HG03097 (cell line): ENCODE measurements around the gene SAG.
A peak's percentile ranks its signal among the peaks of the same experiment; 100 is the strongest.

Experiments
- ATAC-seq: cut with Tn5 transposase; IDR thresholded peaks from one replicate; pipeline ENCODE4 v1.9.1; 2021; ENCODE audit not compliant: unreplicated experiment, low FRiP score

The SAG gene

DNA sequence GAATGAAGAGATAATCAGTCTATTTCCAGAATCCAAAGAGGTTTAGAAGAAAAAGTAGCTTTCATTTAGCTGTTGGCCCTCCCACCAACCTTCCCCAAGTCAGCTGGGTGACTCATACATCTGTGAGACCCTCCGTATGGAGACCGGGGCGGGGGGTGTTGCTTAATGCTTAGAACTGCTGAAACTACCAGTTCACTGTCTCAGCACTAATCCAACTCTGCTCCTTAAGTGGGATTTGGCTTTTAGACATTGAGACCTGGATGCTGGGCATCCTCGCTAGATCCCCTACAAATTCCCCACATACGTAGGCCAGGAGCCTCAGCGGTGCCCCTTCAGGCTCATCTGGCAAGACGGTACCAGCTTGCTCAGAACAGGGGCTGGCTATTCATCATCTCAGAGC, at the start of gene SAG:
Gene SAG, plus strand, starts transcription at position 252 of the 400 bp plus-strand sequence. CDS start 1,374 bp downstream, outside the sequence.
- no peak for ATAC-seq

DNA sequence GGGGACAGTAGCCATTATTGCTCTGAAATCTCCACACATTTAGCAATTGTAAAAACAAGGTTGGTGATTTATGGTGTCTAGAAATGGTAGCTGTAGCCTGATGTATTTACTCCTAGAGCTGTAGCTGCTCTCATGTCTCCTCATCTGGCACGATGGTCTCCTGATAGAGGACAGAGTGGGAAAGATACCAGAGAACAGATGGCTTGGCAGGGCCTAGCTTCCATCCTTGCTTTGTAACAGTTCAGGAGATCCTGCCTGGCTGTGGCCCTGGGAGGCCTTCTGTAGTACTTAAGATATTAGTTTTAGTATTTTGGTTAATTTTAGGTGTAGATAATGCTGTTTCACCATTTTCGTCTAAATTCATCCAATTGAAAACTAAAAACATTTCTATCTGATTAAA, 49.4 kb upstream of the SAG start:
- no peak for ATAC-seq

DNA sequence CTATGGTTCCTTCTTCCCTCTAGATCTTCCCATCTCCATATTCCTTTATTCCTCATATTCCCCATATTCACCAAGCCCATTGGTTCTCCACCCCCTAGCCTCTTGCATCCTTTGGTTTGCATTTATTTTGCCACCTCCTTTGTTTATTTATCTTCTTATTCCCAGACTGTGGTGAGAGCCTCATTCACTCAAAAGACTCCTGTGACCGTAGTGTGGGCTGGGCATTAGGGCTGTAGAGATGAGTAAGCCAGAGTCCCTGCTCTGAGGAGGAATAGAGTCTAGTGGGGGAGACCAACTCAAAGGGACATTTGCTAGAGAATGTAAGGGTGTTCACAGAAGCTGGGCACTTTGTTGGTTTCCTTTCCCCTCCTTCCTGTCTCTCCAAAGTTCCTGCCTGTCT, 47.9 kb upstream of the SAG start:
- no peak for ATAC-seq

DNA sequence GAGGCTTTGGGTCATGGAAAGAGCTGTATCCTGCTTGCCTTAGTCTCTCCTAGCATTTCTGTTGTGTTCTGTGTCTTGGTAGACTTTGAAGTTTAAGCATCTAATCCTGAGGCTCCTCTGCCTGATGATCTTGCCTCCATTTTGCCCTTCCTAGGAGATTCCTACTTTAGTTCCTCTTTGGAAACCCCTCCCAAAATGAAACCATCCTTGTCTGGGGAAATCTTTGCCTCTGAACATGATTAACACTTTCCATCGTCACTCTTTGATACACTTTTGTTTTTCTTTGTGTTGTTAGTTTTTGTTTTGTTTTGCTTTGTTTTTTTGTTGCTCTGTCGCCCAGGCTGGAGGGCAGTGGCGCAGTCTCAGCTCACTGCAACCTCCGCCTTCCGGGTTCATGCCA, 47.0 kb upstream of the SAG start:
- ATAC-seq = no peak

DNA sequence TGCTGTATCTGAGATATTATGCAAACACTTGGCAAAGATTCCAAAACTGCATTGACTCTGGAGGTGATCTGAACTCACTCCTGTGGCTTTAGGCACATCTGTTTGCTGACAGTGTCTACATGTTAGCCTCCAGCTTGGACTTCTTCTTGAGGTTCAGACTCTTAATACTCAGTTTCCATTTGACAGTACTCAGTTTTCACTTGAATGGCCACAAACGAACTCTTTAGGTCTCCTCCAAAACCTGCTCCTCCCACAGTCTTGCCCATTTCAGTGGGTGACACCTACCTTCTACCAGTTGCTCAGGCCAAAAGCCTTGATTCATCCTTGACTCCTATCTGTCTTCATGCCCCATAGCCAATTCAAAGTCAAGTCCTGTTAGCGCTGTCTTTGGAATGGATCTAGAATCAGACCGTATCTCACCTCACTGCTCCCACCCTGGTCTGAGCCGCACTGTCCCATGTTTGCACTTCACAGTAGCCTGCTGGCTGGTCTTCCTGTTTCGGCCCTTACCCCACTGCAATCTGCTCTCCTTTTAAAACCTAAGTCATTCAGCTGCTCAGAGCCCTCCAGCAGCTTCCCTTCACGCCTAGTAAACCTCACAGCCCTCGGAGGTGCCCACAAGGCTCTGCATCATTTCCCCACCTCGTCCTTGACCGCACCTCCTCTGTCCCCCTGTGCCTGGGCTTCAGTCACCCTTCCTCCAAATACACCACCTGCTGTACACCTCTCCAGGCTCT, 45.6 kb upstream of the SAG start:
- ATAC-seq = no peak

DNA sequence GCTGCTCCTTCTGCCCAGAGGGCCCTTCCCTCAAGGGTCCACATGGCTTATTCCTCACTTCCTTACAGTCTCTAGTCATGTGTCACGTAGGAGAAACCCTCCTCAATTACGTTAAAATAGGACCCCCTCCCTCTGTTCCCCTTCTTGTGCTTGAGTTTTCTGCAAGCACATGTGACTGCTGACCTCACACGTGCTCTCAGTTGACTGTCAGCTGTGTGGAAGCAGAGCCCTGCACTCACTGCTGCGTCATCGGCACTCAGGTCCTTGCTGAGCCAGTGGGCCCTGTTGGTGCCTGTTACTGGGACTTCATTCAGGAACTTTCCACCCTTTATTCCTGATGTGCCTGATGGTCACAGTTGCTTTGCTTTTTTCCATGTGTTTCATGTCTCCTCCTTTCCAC, 45.1 kb upstream of the SAG start:
- no peak for ATAC-seq

DNA sequence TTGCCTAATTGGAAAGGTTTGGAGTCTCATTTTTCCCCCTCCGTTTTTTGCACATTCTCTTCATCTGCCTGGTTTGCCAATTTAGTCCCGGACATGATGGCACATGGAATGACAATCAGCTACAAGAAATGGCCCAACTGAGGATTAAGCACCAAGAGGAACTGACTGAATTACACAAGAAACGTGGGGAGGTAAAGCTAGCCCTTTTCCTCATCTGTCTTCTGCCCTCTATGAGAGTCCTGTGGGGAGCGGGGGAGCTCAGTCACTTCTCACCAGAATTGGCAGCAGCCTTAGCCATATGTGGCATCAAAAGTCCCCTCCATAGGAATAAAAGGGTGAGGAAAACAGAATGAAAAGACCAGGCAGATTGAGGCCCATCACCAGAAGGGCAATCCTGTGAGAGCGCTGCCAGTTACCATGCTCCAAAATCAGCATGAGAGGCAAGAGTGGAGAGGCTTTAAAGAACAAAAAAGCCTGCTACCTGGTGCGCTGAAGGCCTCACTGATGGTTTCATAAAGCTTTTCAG, 44.5 kb upstream of the SAG start:
- no peak for ATAC-seq

DNA sequence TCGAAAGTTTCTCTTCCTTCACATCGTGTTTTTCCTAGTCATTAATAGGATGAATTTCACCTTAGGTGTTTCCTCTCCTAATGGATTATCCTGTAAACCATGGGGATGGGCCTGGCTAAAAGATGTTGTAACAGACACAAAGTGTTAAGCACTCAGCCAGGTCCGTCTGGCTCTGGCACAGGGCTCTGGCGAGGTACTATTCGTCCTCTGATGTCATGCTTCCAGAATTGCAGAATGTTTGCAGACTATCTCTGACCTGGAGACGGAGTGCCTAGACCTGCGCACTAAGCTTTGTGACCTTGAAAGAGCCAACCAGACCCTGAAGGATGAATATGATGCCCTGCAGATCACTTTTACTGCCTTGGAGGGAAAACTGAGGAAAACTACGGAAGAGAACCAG, 42.9 kb upstream of the SAG start:
- no peak for ATAC-seq

DNA sequence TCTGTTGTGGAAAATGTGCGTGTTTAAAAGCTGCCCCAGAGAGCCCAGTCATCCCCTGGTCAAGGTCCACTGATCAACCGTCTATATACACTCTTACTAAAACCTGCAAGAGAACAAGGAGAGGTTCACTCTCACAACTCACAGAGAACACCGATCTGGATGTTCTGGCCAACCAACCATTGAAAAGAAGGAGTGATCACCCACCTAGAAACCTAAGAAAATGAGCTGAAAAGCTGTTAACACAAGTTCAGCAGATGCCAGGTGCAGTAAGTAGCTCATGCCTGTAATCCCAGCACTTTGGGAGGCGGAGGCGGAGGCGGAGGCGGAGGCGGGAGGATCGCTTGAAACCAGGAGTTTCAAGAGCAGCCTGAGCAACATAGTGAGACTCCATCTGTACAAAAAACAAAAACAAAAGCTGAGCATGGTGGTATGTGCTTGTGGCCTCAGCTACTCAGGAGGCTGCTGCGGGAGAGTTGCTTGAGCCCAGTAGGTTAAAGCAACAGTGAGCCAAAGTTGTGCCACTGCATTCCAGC, 41.7 kb upstream of the SAG start:
- no peak for ATAC-seq

DNA sequence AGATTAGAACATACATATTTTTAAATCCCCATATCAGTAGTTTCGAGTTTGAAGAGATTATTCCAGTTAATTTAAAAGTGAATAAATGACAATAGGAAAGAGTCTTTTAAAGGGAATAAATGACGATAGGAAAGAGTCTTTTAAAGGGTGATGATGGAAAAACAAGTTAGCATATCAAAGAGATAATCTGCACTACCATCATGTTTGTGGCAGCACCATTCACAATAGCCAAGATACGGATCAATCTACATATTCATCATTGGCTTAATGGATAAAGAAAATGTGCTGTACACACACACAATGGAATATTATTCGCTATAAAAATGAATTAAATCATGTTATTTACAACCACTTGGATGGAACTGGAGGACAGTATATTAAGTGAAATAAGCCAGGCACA, 41.1 kb upstream of the SAG start:
- no peak for ATAC-seq

DNA sequence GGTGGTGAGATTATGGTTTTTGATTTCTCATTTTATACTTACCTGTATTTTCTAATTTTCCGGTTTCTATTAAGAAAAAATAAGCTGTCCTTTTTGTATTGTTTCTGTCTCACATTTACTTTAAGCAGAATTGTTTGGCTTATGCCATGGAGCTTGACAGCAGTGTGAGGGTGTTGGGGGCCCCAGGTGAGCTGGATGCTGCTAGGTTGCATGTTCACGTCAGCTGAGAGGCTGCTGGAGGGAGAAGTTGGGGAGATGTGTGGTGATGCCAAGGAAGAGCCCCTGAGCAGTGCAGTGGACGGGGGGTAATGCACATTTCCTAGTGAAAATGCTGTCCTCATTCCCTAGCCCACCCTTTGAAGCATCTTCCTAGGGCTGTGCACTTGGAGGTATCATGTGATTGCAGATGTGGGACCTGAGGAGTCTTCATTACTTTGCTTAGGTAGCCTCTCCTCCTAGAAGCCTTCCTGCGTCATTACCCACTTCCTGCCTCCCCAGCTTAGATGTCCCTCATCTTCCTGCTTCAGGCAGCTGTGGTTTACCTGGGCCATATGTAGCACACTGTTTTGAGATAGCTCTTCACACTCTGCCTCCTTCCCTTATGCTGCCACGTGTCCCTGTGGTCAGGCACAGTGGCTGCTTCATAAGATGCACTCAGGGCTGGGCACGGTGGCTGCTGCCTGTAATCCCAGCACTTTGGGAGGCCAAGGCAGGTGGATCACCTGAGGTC, 39.9 kb upstream of the SAG start:
- ATAC-seq = peak; percentile 86

DNA sequence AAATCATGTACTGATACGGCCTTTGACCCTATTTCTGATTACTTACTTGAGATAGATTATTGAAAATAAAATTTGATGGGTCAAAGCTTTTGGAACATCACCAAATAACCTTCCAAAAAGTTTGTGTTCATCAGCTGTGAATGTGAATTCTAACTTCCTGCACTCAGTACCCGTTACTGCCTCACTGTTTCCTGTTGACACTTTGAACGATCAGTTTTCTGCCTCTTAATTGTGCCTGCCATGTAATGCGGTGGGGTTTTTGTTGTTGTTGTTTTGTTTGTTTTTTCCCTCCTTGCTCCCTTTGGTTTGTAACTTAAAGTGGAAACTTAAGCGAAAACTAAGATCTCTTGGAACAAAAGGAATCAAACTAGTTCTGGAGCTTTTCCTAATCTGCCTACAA, 37.2 kb upstream of the SAG start:
- ATAC-seq = no peak

DNA sequence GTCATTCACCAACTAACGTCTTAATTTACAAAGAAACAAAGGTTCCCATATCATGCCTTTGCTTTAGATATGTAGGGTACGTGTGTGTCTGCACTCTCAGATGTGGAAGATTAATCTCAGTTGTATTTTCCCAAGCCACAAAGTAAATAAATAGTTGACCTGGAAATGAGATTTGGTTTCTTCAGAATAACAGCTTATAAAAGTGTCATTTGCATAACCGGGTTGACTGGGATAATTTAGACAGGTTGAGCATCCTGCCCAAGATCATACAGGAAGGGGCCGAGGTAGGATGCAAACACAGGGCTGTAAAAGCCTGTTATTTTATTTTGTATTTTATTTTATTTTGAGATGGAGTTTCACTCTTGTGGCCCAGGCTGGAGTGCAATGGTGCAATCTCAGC, 36.7 kb upstream of the SAG start:
- ATAC-seq = no peak

DNA sequence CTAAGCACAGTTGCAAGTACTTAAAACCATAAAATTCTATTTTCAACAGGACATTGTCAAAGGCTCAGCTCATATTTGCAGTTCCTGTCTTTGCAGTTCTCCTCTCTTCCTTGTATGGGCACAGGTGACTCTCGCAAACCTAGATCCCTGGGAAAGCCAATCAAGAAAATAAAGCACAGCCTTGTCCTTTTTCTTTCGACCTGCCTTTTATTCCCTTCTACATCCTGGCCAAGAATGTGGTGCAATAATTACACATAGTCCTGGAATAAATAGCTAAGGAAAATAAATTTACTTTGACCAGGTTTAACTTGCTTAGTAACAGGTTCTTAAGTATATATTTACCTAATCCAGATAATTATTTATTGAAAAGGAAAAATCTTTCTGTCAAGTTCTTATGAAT, 35.9 kb upstream of the SAG start:
- no peak for ATAC-seq

DNA sequence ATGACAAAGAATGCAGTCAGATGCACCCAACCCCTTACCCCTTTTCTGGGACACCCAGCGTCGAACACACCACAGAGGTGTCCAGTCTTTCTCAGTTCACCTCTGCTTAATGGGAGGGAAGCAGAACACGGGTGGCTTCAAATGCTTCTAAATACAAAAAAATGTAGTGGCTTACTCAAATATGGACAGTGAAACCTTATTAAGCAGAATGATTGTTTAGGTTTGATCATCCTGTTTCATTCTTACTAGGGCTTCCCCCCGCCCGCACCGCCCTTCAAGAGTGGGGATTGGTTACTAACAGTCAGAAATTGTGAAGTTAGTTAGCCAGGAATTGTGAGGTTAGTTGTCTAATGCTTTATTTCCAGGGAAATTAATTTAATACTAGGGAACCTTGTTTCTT, 34.5 kb upstream of the SAG start:
- ATAC-seq = no peak

DNA sequence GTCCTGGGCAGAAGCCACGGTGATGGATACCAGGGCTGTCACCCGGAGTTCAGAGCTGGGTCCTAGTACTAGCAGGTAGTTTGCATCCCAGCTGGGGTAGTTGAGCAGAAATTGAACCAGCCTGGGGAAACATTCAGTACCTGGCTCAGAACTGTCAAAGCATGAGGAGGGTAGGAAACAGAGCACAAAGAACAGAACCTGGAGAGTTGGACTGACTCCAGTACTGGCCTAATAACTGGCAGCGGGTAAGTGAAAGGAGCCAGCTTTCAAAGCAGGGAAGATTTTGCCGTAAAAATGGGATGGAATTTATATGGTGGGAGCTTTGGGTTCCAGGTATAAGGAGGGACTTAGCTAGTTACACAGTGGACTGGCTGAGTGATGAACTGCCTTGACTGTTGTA, 32.4 kb upstream of the SAG start:
- no peak for ATAC-seq

DNA sequence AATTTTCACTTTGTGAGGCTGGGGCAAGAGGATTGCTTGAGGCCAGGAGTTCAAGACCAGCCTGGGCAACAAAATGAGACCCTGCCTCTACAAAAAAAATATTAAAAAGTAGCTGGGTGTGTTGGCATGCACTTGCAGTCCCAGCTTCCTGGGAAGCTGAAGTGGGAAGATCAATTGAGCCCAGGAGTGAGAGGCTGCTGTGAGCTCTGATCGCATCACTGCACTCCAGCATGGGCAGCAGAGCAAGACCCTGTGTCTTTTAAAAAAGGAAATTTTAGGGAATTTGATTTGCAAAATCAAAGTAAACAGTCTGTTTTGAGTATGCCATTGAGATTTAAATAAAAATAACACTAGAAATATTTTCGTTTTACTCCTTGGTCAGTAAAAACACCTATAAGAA, 28.7 kb upstream of the SAG start:
- ATAC-seq = no peak

DNA sequence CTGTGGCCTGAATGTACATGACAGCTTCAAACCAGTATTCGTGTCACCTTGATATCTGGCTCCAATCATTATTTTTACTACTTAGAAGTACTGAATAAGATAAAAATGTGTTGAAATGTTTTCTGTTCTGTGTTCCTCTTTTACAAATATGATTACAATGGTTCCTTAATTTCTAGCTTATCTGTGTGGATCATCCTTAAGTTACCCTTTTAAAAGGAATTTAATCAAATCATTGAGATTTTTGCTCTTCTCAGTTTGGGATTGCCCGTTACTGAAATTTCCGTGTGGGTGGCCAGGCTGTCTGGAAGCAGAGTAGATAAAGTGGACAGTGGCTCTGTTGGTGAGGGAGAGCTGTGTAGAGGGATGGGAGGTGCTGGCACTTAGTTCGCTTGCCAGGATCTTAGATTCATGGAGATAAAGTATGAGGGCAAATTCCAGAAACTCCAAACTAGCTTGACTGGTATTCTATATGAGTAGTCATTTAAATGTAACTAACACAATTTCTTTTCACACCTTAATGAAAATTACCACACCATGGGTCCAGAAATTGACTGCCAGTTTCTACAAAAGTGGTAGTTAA, 27.4 kb upstream of the SAG start:
- ATAC-seq = no peak

DNA sequence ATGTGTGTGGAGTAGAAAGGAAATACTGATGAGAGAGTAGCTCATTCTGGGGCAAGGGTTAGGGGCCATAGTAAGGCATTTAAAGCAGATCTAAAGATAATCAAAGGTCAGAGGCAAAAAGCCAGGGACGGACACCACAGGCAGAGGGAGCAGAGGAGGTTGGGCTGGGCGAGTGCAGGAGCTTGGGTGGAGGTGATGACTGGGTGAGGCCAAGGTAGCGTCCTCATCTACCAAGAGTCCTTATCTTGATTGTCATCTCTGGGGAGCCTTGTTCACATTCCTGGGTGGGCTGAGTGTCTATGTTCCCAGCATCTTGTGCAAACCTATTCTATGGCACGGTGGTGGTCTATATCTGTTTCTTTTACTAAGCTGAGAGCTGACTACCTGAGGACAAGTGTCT, 26.1 kb upstream of the SAG start:
- ATAC-seq = no peak

DNA sequence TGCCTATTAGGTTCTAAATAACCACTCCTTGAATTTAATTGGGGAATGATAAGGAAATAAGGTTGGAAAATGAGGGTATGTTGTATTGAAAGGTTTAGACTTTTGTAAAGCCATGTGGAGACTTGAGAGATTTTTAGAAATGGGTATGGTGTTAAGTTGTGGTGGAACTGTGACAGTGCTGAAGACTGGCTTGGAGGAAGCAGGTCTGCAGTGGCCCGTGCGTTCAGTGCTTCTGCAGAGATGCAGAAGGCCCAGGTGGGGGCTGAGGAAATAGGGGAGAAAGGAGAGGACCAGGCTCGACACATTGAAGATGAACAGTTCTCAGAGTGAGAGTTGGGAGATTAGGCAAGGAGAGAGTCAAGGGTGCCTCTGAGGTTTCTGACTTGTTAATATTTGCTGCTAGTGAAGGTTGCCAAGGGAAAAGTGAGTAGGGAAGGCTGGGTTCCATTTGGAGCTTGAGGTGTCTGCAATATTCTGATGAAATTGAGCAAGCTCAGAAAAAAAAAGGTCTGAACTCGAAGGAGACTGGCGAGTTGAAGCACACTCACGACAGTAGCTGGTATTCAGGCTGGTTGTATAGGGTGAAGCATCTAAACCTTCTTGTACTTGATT, 25.5 kb upstream of the SAG start:
- ATAC-seq = no peak

DNA sequence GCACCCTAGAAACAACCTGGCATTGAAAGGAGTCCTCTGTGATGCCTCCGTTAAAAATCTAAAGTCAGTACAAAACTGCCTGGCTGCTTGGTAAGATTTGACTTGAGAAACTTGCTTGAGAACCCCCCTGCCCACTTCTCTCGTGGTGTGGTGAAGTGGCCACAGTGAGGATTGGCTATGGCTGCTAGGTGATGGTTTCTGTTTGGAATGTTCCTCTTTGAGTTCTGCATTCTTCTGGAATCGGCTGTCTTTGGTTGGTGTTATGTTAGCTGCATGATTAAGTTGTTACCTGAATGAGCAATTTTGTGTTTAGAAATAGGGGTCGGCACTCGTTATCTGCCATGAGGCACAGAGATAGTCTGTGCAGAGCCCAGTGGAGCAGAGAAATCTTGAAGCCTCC, 21.7 kb upstream of the SAG start:
- no peak for ATAC-seq
